Neutrophil (primary cell): Measurements from ENCODE around the gene CDK17.
A peak's percentile ranks its signal among the peaks of the same experiment; 100 is the strongest.

Experiments
- H3K27ac ChIP-seq: fragments of 200-600 bp; sonication (generic); 2 replicates; pipeline ENCODE4 v1.5.1; 2016; ENCODE audit warnings: mild to moderate bottlenecking, moderate library complexity
- H3K27me3 ChIP-seq: fragments of 200-600 bp; sonication (generic); 2 replicates; pipeline ENCODE4 v1.6.0; 2016; ENCODE audit warnings: mild to moderate bottlenecking
- H3K36me3 ChIP-seq: fragments of 200-600 bp; sonication (generic); 2 replicates; pipeline ENCODE4 v1.5.1; 2017
- H3K4me1 ChIP-seq, 2 experiments: fragments of 200-600 bp in 1 of 2; sonication (generic) in 1 of 2; 1 replicate in 1 of 2; 2 replicates in 1 of 2; pipeline versions ENCODE4 v1.5.1 to v1.6.1; 2013 to 2016; ENCODE audit warnings: low read depth in 1 of 2, low read length in 1 of 2, mild to moderate bottlenecking in 1 of 2, moderate library complexity in 1 of 2; ENCODE audit not compliant: control insufficient read depth in 1 of 2, insufficient read depth in 1 of 2
- H3K4me3 ChIP-seq, 2 experiments: fragments of 200-600 bp in 1 of 2; sonication (generic) in 1 of 2; 1 replicate in 1 of 2; 2 replicates in 1 of 2; pipeline ENCODE4 v1.5.1; 2013 to 2016; ENCODE audit warnings: low read depth in 1 of 2, low read length in 1 of 2, mild to moderate bottlenecking in 1 of 2, moderate library complexity in 1 of 2
- H3K9me3 ChIP-seq: fragments of 200-600 bp; sonication (generic); 2 replicates; pipeline ENCODE4 v1.5.1; 2016
- TF ChIP-seq, protein P1 (sequence below): fragments of 200-600 bp; sonication (generic); IDR thresholded peaks from 2 replicates; pipeline ENCODE4 v1.5.1; 2016; ENCODE audit warnings: antibody characterized with exemption

CDK17 gene

DNA sequence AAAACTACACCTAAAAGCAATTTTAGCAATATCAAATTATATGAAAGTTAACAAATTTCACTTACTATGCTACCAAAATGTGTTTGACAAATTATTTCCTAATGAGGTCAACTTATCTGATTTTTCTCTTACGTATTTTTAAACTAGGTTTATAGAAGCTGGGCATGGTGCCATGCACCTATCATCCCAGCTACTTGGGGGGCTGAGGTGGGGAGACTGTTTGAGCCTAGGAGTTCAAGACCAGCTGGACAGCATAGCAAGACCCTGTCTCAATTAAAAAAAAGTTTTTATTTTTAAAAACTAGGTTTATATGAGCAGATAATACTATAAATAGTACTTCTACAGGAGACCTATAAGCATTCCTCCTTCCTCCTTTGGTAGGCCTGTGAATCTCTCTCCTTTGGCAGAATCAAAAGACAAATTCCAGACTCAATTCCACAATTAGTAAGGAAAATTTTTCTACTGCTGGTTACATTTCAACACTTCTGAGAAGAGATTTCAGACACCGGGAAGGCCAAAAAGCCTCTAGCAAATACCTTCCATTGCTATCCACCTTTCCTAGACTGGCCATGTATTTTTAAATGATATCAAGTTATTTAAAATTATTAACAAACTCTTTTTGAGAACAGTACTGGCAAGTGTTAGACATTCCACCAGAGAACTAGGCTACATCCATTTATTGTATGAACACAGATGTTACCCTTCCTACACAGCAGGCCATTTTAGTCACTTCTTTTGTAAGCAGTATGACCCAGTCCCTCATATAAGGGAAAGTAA lies 34.4 kb downstream of the CDK17 start:
- Histone ChIP-seq H3K4me3 (no peak overlapping the region), H3K36me3 (no peaks in the 10 kb centered on the region), H3K4me1 (peaks cover 8 to 20% of the 10 kb centered on the region in 2 experiments), H3K9me3 (no peaks in the 10 kb centered on the region), H3K27ac (no peak overlapping the region), H3K27me3 (no peaks in the 10 kb centered on the region)
- TF ChIP-seq, protein P1, sequence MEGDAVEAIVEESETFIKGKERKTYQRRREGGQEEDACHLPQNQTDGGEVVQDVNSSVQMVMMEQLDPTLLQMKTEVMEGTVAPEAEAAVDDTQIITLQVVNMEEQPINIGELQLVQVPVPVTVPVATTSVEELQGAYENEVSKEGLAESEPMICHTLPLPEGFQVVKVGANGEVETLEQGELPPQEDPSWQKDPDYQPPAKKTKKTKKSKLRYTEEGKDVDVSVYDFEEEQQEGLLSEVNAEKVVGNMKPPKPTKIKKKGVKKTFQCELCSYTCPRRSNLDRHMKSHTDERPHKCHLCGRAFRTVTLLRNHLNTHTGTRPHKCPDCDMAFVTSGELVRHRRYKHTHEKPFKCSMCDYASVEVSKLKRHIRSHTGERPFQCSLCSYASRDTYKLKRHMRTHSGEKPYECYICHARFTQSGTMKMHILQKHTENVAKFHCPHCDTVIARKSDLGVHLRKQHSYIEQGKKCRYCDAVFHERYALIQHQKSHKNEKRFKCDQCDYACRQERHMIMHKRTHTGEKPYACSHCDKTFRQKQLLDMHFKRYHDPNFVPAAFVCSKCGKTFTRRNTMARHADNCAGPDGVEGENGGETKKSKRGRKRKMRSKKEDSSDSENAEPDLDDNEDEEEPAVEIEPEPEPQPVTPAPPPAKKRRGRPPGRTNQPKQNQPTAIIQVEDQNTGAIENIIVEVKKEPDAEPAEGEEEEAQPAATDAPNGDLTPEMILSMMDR: no peak

DNA sequence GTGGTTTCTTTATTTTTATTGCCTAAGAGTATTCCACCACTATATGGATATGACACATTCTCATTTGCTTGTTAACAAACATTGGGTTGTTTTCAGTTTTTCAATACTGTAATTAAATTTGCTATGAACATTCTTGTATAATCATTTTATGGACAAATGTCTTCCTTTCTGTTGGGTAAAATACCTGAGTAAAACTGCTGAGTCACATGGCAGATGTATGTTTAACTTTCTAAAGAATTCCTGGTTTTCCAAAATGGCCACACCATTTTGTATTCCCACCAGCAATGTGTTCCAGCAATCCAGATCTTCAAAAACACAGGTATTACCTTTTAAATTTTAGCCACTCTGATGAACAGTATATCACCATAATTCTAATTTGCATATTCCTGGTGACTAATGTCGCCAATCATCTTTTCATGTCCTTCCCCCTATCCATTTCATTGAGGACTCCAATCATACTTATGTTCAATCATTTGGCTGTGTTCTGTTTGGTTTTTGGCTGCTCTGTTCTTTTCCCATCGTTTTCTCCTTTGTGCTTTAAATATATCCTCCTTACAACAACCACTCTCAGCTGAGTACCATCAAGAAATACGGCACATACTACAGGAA lies 36.0 kb downstream of the CDK17 start:
- Histone ChIP-seq H3K27ac (no peak overlapping the region), H3K4me1 (peaks cover 8 to 20% of the 10 kb centered on the region in 2 experiments), H3K4me3 (no peak overlapping the region), H3K9me3 (no peaks in the 10 kb centered on the region), H3K27me3 (no peaks in the 10 kb centered on the region), H3K36me3 (no peaks in the 10 kb centered on the region)
- TF ChIP-seq, protein P1: no peak

DNA sequence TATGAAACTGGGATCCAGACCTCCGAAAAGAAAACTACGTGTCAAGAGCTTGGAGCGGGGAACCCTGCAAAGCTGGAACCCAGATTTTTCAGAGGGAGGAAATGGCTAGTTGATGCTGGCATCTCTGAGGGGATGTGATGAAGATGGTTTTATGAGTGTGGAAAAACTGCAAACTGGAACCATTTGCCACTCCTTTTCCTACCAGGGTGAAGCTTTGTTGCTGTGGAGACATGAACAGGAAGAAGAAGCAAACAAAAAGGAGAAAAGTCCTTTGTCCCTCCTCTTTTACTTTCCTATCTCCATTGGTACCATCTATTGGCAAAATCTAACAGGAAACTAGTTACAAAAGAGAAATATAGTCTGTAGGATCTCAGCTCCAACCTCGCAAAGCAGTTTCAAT lies 39.2 kb downstream of the CDK17 start:
- peaks cover 8 to 11% of the 10 kb centered on the region in 2 experiments for H3K4me1 ChIP-seq
- H3K36me3 ChIP-seq: no peaks in the 10 kb centered on the region
- no peaks in the 10 kb centered on the region for H3K27me3 ChIP-seq
- peak overlapping the region; percentile 45 for H3K27ac ChIP-seq
- H3K4me3 ChIP-seq: no peak overlapping the region
- TF ChIP-seq, protein P1: no peak
- H3K9me3 ChIP-seq: no peaks in the 10 kb centered on the region

DNA sequence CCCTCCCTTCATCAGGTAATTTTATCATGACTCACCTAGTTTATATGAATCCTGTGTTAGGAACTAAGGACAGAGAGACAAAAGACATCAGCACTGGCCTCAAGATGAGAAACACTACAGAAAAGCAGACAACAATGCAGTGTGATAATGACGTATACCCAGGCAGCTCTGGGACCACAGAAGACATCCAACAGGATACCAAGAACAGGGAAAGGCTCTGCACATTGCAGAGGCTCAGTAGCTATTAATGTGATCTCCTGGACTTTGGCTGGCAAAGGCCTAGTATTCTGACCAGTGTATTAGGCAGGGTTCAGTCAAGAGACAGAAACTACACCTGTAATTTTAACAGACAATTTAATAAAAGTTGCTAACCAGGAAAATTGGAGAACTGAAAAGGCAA lies 39.7 kb downstream of the CDK17 start:
- Histone ChIP-seq H3K36me3 (no peaks in the 10 kb centered on the region), H3K4me1 (peaks cover 8 to 11% of the 10 kb centered on the region in 2 experiments), H3K9me3 (no peaks in the 10 kb centered on the region), H3K27ac (peak overlapping the region; percentile 45), H3K4me3 (no peak overlapping the region), H3K27me3 (no peaks in the 10 kb centered on the region)
- TF ChIP-seq, protein P1: no peak

DNA sequence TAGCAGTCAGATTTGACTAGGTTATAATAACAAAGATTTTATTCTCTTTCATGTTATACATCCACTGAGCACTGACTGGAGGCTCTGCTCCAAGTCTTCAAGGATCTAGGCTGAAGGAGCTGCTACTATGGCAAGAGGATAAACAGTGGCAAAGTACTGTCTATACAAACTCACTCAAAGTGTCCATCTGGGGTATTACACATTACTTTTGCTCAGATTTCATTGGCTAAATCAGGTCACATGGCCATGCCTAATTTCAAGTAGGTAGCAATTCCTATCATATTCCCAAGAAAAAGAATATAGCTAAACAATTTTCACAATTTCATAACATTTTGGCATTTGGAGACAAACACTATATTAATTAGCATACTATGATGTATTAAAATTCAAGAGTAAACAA lies 40.9 kb downstream of the CDK17 start:
- H3K27ac ChIP-seq: no peak overlapping the region
- H3K36me3 ChIP-seq: no peaks in the 10 kb centered on the region
- no peaks in the 10 kb centered on the region for H3K27me3 ChIP-seq
- H3K4me3 ChIP-seq: no peak overlapping the region
- no peaks in the 10 kb centered on the region for H3K9me3 ChIP-seq
- peaks cover 8 to 11% of the 10 kb centered on the region in 2 experiments for H3K4me1 ChIP-seq
- TF ChIP-seq, protein P1: no peak
